ENCODE data around the gene ZFHX3. TPM values are rescaled to one million over a fixed set of nuclear protein-coding genes. Genes with fewer than 3 reads are reported as not detected.

ZFHX3 gene
- total and polyA plus RNA-seq, 2 of the 8 experiments (the other 6 are each of a cell fraction or from before 2014, with no cell fraction given): 0.08 to 0.99 TPM

DNA sequence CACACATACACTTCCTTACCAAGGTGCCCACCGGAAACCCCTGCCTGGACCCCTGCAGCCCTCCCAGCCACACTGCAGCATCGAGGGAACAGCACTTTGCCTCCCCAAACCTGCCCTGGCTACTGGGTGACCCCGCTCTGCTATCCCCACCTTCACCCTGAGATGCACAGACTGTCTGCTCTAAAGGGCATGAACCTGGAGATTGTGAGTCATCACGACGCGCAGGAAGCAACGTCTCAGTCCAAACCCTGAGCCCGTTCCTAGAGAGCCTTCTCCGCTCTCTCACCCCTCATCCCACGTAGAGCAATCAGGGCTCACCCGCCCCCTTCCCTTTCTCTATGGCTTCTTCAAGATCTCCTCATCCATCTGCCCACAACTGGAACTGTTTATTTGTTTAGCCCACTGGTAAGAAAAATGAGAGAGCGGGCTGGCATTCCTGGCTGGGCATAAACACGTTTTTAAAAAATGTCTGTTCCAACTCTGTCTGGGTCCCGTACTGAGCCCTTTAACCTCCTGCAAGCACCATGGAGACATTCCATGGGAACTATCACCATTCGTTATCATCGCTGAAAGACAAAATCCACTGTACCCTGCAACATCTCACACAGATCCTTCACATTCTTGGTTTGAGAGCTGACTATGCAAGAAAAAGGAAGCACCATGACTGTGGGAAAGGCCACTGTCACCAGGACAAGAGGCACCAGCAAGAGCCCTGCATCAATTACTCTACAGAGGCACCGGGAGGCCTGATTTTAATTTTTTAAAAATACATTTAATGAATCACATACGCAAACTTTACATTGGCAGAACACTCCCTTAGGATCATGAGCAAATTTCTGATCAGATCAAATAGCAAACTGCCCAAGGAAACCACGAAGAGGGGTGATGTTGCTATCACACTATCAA lies 28.2 kb downstream of the ZFHX3 start:
- no peak for DNase-seq (ENCODE audit: low read depth in 1 of 2, low spot score in 2 of 2)
- H2AFZ ChIP-seq (ENCODE audit: low read length): no peak overlapping the region
- no peak overlapping the region for H3K27ac ChIP-seq (ENCODE audit: low read depth, low read length)

More for the DNA sequence above, 28.2 kb downstream of the ZFHX3 start:
- 85% methylated on average over 19 of the region's 19 CpGs; no CpG with 5 or more reads in 1 of the 2 experiments for WGBS, 2 experiments (ENCODE audit: extremely low coverage in 1 of 2, insufficient coverage in 1 of 2, insufficient read length in 1 of 2, insufficient replicate concordance in 2 of 2, low coverage in 1 of 2, low lambda C conversion rate in 2 of 2, missing lambda C conversion rate in 1 of 2)
- FAIRE-seq: no peak
- no peaks in the 10 kb centered on the region for H3K9me3 ChIP-seq (ENCODE audit: insufficient read depth in 2 of 2, low read depth in 1 of 2, low read length in 1 of 2)
- H3K14ac ChIP-seq (ENCODE audit: insufficient read length): no peak overlapping the region
- H3K27me3 ChIP-seq (replicated peaks in 1 of 4; ENCODE audit: control insufficient read depth in 3 of 4, extremely low read depth in 1 of 4, insufficient read depth in 3 of 4, low read length in 3 of 4): peaks cover 0 to 27% (median 12%) of the 10 kb centered on the region in 4 experiments; a peak in 5 of 7 replicates
- H3K4ac ChIP-seq (replicated peaks; ENCODE audit: insufficient read length, low read depth, low read length): no peak overlapping the region
- no peaks in the 10 kb centered on the region; a peak in 1 of 7 replicates for H3K4me1 ChIP-seq (replicated peaks in 1 of 4; ENCODE audit: control insufficient read depth in 3 of 4, insufficient read depth in 4 of 4, low read length in 3 of 4)
- no peaks in the 10 kb centered on the region for H3K79me2 ChIP-seq (ENCODE audit: control insufficient read depth in 1 of 2, insufficient read depth in 2 of 2, low read length in 2 of 2)
- no peak overlapping the region for H3K9ac ChIP-seq (replicated peaks in 1 of 4; ENCODE audit: extremely low read depth in 1 of 4, low read depth in 3 of 4, low read length in 3 of 4)
- H3K79me1 ChIP-seq (ENCODE audit: low read depth, low read length): no peaks in the 10 kb centered on the region
- no peak overlapping the region for H3K4me2 ChIP-seq (ENCODE audit: insufficient read depth in 1 of 2, low read depth in 2 of 2, low read length in 2 of 2)
- no peak overlapping the region for H3K4me3 ChIP-seq (ENCODE audit: extremely low read depth in 1 of 4, insufficient read depth in 2 of 4, low read depth in 3 of 4, low read length in 4 of 4)
- ChIA-PET POLR2A (ENCODE audit: partially characterized antibody) (no interaction called here), CTCF (ENCODE audit: partially characterized antibody) (interaction anchor here (1.2 to 6.1 kb wide), 6 partner anchors 8 to 164 kb away, joined by 3 to 38 read pairs (median 8); no protein-coding TSS in a partner anchor)
- no peak overlapping the region for H2BK12ac ChIP-seq (ENCODE audit: low read depth, low read length)
- H4K8ac ChIP-seq (ENCODE audit: extremely low read depth, insufficient read depth, low read length): no peak overlapping the region
- H3K18ac ChIP-seq (ENCODE audit: extremely low read depth, low read length): no peak overlapping the region
- H2BK15ac ChIP-seq (ENCODE audit: low read length): no peak overlapping the region
- no peak overlapping the region for H4K91ac ChIP-seq (replicated peaks; ENCODE audit: insufficient read length, low read length)
- TF ChIP-seq CEBPB (IDR thresholded peaks at IDR 0.05; ENCODE audit: low read depth, low read length) (no peak), JUN (IDR thresholded peaks at IDR 0.05; ENCODE audit: low read depth, low read length) (no peak), EP300 (IDR thresholded peaks at IDR 0.05; ENCODE audit: borderline replicate concordance in 1 of 2, low read depth in 2 of 2, low read length in 2 of 2) (no peak), KDM5A (IDR thresholded peaks at IDR 0.05; ENCODE audit: low read length) (no peak)
- no peak overlapping the region for H2BK20ac ChIP-seq (ENCODE audit: low read length)
- no peak overlapping the region for H2BK5ac ChIP-seq (ENCODE audit: low read depth, low read length)
- H3K23ac ChIP-seq (ENCODE audit: insufficient read length): no peak overlapping the region
- H4K20me1 ChIP-seq (replicated peaks in 1 of 2; ENCODE audit: control insufficient read depth in 1 of 2, insufficient read depth in 2 of 2, low read length in 2 of 2): peaks cover 0 to 8% of the 10 kb centered on the region in 2 experiments
- no peak overlapping the region for H2AK5ac ChIP-seq (ENCODE audit: low read depth, low read length)
- H3K56ac ChIP-seq (replicated peaks; ENCODE audit: insufficient read length, low read depth, low read length): no peak overlapping the region
- H3K36me3 ChIP-seq (ENCODE audit: control insufficient read depth in 2 of 4, insufficient read depth in 4 of 4, low read length in 3 of 4): no peaks in the 10 kb centered on the region
- no peaks in the 10 kb centered on the region for H3K23me2 ChIP-seq (ENCODE audit: low read depth, low read length)
- no peak overlapping the region for H2BK120ac ChIP-seq (replicated peaks; ENCODE audit: low read depth, low read length)
- H4K5ac ChIP-seq (ENCODE audit: insufficient read length, low read depth, low read length): no peak overlapping the region
